Dermis microvascular lymphatic vessel endothelial cell (primary cell): ENCODE results near the gene ABCC3. TPM values are rescaled to one million over a fixed set of nuclear protein-coding genes. Genes with fewer than 3 reads are reported as not detected.

Source experiments
- DNase-seq, 2 donors: peaks; one replicate each; pipeline versions ENCODE4 v3.0.0 to v3.0.0-alpha.2; 2010; ENCODE audit warnings: low read depth in 2 of 2
- total RNA-seq: library from RNA; depleted of rRNA; stranded (reverse); fragments of >200 nt; gene quantifications from 2 replicates; pipeline ENCODE4 v1.2.1, GENCODE V29; 2014

The ABCC3 gene
- total RNA-seq, 1 donor from 2014 or later: 0.90 TPM

- no peak for DNase-seq
Observed at GRCh38 chr17:50607522-50608175, 27.0 kb upstream of the ABCC3 start.

DNA sequence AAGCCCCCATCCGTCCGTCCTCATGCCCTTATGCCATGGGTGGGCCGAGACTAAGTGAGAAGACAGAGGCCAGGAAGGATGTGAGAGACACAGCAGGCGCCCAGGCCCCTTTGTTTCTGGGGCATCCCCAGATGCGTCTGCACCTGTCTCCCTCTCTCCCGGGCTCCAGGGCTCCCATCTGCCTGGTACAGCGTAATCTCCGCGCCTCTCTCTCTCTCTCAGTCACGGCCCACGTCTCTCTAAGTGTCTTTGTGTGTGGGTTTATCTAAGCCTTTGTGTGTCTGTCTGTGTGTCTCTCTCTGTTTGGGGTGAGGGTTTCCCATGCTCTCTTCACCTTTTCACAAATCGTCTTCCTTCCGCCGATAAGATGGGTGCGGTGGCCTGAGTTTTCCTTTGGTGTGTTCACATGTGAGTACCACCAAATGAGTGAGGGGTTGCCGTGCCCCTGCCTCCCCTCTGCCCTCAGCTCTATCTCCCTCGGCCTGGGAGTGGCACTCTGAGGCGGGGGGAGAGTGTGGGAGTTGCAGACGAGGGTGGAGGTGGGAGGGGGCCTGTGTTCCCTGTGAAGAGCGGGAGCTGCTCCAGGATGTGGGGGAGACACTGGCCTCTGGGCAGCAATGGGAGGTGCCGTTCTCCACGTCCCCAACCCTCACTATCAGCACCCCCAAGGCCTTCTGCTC, 25.8 kb upstream of the ABCC3 start:
- DNase-seq: no peak

DNA sequence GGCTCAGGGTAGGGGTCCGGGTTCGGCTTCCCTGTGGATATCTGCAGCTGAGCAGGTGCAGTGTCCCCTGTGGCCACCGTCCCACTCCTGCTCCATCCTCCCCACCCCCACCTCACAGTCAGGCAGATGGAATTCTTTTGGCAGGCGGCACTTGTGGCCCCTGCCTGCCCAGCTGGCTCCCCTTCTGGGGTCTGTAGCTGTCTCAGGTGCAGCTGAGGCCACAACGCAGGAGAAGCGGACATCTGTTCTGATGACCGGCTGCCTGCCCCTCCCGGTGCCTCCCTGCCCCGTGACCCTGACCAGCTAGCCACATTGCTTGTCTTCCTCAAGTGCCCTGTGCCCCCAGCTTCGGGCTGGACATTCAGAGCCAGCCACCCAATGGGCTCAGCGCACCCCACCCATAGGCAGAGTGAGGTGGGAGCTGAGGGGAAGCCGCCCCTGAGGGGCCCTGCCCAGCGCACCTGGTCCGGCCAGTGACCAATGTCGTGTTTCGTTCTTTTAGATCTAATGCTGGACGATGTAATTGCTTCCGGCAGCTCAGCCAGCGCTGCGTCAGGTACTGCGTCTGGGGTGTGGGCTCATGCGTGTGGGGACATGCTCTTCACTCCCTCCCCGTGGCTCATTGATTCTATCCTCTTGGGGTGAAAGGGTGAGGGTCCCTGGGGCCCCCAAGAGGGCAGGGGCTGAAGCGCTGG, 25.2 kb upstream of the ABCC3 start:
- no peak for DNase-seq

DNA sequence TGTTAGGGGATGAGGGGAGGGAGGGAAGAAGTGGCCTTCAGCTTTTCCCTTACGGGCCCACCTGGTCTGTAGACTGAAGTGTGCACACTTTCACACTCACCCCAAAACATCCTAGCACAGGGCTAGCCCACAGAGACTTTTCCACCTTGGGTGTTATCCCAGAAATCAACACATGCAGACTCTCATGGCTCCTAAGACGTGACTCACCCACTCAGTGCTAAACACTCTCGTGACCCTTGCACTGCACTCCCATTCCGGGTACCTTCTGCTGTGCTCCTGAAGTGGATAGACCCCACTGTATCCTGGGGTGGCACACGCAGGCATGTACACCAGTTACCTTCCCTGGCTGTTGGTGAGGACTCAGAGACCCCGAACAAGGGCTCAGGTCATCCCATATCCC, 23.0 kb upstream of the ABCC3 start:
- no peak for DNase-seq

- DNase-seq: no peak
Observed at GRCh38 chr17:50612281-50612680, 22.4 kb upstream of the ABCC3 start.

DNA sequence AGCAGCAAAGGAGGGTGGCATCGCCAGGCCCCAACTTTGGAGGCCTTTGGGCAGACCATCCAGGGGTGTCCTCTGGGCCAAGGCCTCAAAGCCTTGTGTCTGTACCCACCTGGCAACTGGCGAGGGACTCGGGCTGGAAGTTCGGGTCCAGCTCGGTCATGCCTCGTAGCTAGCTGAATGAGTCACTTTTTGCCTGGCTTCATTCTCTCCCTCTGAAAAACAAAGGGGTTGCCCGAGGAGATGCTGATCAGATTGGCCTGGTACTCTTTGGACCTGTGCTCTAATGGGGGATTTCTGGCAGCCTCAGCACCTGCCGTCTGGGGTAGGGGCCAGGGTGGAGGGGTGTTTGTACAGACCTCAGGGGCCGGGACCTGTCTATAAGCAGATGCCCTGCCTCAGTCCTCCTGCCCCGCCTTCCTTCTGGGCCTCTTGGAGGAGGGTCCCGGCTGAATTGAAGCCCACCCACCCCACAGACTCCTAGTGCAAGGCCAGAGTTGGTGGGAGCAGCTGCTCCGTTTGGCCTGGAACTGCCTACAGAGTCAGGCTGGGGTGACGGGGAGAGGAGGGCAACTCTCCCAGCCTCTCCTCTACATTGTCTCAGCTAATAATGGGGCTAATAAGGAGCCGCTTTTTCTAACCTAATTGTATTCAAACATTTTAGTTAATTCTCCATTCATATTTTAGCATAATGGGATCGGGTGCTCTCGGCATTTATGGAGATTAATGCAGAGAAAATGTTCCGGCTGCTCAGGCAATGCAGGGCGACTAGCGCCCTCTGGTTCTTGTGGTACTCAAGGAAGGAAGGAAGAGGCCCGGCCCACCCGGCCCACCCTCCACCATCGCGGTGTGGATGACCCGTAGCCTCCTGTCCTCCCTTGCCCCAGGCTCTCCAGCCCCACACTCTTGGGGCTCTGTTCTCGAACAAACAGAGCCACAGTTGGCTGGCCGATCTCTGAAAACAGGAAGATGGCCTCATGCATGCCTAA, 21.4 kb upstream of the ABCC3 start:
- DNase-seq: peak in 1 of 2 donors; percentile 40

DNA sequence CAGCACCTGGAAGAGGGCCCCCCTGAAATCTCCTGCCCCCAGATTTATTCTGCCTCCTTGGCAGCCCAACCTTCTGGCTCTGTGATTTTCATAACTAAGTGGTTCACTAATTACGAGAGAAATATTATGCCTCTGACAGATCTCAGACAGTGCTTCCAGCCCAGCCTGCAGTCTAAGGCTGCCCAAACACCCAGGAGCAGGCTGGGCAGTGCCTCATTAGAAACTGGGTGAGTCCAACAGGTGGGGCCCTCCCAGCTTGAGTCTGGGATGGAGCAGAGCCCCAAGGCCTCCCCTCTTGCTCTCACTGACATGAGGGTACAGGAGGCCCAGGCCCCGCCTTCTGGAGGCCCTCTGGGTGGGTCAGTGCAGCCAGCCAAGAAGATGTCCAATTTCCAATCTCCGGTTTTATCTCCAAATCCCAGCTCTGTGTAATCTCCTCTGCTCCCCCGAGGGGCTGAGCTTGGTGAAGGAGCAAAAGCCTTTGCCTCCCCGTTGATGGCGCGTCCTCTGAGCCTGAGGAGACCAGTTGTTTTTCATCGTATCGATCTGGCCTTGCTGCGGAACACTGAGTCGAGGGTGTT, 20.1 kb upstream of the ABCC3 start:
- no peak for DNase-seq

- DNase-seq: no peak
Observed at GRCh38 chr17:50615828-50616227, 18.9 kb upstream of the ABCC3 start.

DNA sequence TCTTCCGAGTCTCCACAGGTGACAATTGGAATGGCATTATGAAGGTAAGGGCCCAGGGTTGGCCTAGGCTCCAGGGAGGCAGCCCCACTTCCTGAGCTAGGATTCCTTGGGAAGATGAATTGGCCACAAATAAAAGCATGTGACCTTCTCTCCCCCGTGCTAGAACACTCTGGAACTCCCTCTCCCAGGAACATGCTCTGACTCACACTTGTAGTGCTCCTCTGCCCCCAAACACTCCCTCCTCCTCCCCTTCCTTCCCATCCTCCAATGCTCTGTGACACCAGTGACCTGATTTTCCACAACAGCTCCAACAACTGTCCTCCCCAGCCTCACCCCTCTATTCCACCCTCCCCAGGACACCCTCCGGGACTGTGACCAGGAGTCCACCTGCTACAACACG, 16.4 kb upstream of the ABCC3 start:
- no peak for DNase-seq

DNA sequence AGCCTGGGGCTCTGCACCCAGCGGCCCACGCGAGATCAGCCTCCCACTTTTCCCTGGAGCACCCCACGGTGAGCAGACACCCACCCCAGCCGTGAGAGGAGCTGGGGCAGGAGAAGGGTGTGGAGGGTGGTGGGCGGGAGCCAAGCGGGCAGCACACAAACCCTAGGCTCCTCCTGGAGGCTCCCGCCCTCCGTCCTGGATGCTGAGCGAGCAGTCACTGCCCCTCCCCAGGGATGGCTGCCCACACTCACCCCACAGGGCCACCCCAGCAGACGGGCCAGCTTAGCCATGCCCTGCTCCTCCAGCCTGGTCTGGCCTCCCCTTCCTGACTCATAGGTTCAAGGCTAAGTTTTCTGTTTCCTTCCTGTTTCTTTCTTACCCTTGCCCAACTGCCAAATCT, 15.7 kb upstream of the ABCC3 start:
- no peak for DNase-seq

DNA sequence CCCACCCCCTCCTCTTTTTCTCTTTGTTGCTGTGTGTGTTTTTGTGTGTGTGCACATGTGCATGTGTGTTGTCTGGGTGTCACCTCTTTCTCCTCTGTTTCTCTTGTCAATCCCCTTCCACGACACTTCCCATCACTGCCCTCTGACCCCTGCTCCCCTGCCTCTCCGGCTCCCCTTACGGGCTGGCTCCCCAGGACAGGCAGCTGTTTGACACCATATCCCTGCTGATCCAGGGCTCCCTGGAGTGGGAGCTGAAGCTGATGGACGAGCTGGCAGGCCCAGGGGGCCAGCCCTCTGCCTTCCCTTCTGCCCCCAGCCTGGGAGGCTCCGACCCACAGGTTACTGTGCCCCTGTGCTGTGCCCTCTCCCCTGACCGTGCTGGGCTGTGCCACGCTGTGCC, 15.2 kb upstream of the ABCC3 start:
- DNase-seq: no peak

- DNase-seq: no peak
Observed at GRCh38 chr17:50620237-50620636, 14.4 kb upstream of the ABCC3 start.

GRCh38 chr17:50620858-50621257, 13.8 kb upstream of the ABCC3 start:
- no peak for DNase-seq

DNA sequence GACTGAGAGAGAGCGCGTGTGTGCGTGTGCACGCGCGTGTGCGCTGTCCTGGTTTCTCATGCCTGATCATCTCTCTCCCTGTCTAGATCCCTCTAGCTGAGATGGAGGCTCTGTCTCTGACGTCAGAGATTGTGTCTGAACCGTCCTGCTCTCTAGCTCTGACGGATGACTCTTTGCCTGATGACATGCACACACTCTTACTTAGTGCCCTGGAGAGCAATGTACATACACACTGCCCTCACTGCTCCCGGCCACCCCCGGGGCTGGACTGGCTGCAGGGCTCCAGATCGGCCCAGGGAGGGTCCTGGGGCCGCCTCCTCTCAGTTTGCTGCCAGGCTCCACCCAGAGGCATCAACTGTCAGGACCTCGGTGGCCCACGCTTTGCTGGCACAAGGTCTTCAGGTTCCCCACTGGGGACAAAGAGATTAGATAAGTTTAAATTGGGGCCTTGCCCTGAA, 13.1 kb upstream of the ABCC3 start:
- DNase-seq: no peak

GRCh38 chr17:50624321-50624934, 10.3 kb upstream of the ABCC3 start:
- no peak for DNase-seq

- DNase-seq: no peak
Observed at GRCh38 chr17:50625032-50625871, 9.4 kb upstream of the ABCC3 start.

GRCh38 chr17:50626037-50626574, 8.6 kb upstream of the ABCC3 start:
- DNase-seq: peak; percentile 55 to 79

DNA sequence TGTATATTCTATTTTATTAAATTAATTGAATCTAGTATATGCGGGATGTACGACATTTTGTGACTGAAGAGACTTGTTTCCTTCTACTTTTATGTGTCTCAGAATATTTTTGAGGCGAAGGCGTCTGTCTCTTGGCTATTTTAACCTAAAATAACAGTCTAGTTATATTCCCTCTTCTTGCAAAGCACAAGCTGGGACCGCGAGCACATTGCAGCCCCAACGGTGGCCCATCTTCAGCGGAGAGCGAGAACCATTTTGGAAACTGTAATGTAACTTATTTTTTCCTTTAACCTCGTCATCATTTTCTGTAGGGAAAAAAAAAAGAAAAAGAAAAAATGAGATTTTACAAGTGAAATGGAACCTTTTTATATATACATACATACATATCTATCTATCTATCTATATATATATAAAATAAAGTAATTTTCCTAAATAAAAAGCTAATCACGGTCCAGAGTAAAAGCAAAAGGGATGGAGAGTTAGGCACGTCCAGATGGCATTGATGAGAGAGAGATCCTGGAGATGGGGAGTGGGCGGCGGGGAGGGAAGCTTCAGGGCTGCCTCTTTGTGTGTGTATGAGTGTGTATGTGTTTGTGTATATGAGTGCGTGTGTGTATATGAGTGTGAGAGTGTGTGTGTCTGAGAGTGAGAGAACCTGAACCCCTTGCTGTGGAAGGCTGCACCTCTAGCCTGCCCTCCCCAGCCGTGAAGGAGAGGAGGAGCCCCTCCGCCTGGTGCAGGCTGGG, 7.5 kb upstream of the ABCC3 start:
- no peak for DNase-seq
